GM10266 (cell line): ENCODE data around the gene NF2.

Experiments
- DNase-seq: peaks from one replicate; pipeline ENCODE4 v3.0.0; 2012; ENCODE audit errors: extremely low spot score
- CTCF ChIP-seq: IDR thresholded peaks from 2 replicates; pipeline ENCODE4 v1.5.1; 2012; ENCODE audit warnings: mild to moderate bottlenecking, low read depth; ENCODE audit not compliant: control insufficient read depth, insufficient read depth; ENCODE audit errors: missing control alignments

NF2 gene

GRCh38 chr22:29626497-29627195, 23.2 kb downstream of the NF2 start:
- no peak for DNase-seq
- no peak for TF ChIP-seq CTCF

GRCh38 chr22:29627196-29627535, 23.7 kb downstream of the NF2 start:
- no peak for TF ChIP-seq CTCF

GRCh38 chr22:29628996-29629902, 25.8 kb downstream of the NF2 start:
- no peak for TF ChIP-seq CTCF
- no peak for DNase-seq

More at GRCh38 chr22:29627196-29627535, 23.7 kb downstream of the NF2 start:
- no peak for DNase-seq

- no peak for TF ChIP-seq CTCF
- DNase-seq = no peak
These were observed 26.6 kb downstream of the NF2 start for GRCh38 chr22:29629903-29630516.

GRCh38 chr22:29630987-29631386, 27.6 kb downstream of the NF2 start:
- no peak for TF ChIP-seq CTCF
- DNase-seq = no peak

- no peak for TF ChIP-seq CTCF
- DNase-seq = no peak
These were observed 28.3 kb downstream of the NF2 start for GRCh38 chr22:29631725-29632124.
